GM21390 (cell line): ENCODE results near the gene NUDT13.
"Not testable (repeated sequence)": the region's sequence is repeated elsewhere in the genome, so short reads cannot be mapped to it uniquely, and the experiment has no call there.

Experiments
- ATAC-seq: cut with Tn5 transposase; IDR thresholded peaks from one replicate; pipeline ENCODE4 v1.9.1; 2021; ENCODE audit not compliant: unreplicated experiment

The NUDT13 gene

GRCh38 chr10:73097305-73097670 is 13.0 kb upstream of the NUDT13 start:
- ATAC-seq, result no peak

DNA sequence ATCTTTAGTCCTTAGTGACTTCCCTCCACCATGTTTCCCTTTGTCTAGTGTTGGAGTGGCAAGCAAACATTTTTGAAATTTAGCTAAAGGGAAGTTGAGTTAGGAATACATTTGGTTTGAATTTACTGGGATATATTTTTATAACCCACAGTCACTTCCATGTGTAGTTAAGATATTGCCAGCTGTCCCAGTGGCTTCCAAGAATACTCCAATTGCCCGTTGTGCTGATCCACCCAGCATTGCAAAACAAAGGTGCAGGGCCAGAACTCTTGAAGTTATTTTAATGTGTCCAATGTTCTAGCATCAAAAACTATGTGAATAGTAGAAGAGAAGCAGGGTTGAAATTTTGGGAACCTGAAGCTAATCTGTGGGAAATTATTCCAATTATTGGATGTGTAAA is 11.1 kb upstream of the NUDT13 start:
- ATAC-seq, result no peak

GRCh38 chr10:73106301-73106700 is 4.0 kb upstream of the NUDT13 start:
- no peak for ATAC-seq

- not testable (repeated sequence) for ATAC-seq
Observed at GRCh38 chr10:73109248-73109652, 1.0 kb upstream of the NUDT13 start.

GRCh38 chr10:73112032-73112431 is 1.8 kb downstream of the NUDT13 start:
- not testable (repeated sequence) for ATAC-seq

GRCh38 chr10:73113551-73113950 is 3.3 kb downstream of the NUDT13 start:
- ATAC-seq, result no peak

DNA sequence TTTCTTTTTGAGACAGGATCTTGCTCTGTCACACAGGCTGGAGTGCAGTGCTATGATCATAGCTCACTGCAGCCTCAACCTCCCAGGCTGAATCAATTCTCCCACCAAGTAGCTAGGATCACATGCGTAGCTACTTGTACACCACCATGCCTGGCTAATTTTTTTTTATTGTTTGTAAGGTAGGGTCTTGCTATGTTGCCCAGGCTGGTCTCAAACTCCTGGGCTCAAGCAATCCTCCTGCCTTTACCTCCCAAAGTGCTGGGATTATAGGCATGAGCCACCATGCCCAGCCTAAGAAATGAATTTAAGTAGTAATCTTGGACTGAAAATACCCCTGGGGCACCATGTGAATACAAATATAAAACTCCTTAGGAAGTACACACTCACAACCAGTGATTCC is 5.8 kb downstream of the NUDT13 start:
- no peak for ATAC-seq

DNA sequence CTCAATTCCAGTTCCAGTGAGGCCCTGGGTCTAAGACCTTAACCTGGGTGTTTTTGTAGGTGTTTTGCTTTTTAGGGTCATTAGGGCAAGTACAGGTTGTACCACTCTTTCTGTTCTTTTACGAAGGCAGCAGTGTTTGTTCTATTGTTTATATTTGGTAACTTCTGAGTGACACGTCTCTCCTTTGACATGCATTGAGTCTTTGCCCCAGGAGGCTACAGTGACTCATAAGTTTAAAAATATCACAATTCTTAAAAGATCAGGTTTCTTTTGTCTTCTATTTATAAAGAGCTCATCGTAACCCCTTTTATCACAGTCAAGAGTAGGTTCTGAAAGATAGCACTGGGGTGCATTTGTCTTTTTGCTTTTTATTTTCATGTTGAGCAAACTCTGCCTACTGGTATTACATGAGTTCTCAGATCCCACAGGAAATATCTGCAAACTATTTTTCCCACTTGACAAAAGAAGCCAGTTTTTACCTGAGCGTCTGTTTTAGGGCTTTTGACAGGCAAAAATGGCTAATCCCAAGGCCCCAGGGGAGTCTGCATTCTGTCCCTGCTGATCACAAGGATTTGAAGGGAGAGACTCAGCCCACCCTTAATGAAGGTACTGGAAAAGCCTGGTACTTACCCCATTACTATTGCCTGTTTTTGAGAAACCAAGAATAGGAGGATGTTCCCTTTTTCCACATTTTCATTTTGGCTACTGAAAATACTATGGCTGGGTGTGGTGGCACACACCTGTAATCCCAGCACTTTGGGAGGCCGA is 7.9 kb downstream of the NUDT13 start:
- peak; percentile 89 for ATAC-seq

- ATAC-seq, result no peak
Observed at GRCh38 chr10:73119457-73119856, 9.2 kb downstream of the NUDT13 start.

DNA sequence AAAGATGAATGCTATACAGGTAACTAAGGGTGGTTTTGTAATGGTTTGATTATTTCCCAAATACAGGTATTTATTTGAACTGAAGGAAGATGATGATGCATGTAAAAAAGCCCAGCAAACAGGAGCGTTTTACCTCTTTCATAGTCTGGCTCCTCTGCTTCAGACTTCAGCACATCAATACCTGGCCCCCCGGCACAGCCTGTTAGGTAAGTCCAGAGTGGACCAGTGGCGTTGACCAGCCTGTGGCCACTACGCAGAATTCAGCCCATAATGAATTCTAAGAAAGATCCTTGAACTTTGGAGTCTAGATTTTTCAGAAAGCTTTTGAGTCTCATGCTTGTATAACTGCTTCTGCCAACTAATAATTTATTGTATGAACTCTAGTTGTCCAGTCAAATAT is 9.7 kb downstream of the NUDT13 start:
- no peak for ATAC-seq

DNA sequence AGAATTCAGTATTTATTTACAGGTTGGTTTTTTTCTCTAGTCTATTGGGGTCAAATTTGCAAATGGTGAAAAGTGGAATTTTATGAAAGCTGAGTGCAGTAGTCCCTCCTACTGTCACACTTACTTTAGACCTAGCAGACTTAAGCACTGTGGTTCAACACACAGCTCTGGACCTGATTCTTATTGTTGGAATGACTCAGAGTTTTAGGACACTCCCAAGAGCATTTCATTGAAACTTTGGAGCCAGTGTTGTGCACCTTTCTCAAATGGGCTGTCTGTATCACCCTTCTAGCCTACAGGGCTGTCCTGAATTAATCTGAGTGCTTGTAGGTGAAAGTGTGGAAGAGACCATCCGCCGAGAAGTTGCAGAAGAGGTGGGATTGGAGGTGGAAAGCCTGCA is 16.1 kb downstream of the NUDT13 start:
- ATAC-seq, result no peak

- ATAC-seq, result no peak
Observed at GRCh38 chr10:73131301-73131700, 21.0 kb downstream of the NUDT13 start.

- no peak for ATAC-seq
Observed at GRCh38 chr10:73131913-73132686, 21.8 kb downstream of the NUDT13 start.

DNA sequence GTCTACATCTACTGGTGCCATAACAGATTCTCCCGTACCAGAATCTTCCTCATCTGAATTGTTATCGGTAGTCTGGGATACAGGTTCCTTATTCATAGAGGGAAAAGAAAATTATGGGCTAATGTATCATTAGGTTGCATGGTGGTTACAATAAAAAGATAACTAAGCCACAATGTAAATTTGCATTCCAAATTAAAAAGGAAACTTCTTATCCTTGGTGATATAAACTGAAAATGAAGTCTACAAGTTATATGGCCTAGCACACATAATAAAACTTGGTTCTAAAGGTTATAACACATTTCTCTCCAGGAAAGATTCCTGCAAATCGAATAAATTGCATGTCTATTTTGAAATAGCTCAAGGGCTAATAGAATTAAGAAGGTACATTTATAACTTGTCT is 24.5 kb downstream of the NUDT13 start:
- no peak for ATAC-seq

GRCh38 chr10:73136627-73137026 is 26.4 kb downstream of the NUDT13 start:
- ATAC-seq, result no peak

GRCh38 chr10:73139251-73139650 is 29.0 kb downstream of the NUDT13 start:
- ATAC-seq, result no peak

DNA sequence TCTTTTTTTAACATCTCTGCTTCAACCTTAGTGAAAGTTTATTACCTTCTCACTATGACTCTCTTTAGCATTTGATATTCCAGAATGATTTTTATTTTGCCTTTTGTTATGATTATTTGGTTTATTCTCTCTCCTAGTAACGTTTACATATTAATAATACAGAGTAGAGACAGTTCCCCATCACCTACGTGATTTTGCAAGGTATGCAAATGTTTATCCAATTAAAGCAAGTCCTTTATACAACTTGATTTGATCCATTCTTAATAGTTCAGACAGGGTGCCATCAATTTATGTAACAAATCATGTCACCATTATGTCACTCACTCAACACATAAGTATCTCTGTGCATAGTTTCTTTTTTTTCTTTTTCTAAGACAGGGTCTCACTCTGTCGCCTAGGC is 31.3 kb downstream of the NUDT13 start:
- no peak for ATAC-seq

GRCh38 chr10:73150633-73151413 is 40.6 kb downstream of the NUDT13 start:
- ATAC-seq, result not testable (repeated sequence)

DNA sequence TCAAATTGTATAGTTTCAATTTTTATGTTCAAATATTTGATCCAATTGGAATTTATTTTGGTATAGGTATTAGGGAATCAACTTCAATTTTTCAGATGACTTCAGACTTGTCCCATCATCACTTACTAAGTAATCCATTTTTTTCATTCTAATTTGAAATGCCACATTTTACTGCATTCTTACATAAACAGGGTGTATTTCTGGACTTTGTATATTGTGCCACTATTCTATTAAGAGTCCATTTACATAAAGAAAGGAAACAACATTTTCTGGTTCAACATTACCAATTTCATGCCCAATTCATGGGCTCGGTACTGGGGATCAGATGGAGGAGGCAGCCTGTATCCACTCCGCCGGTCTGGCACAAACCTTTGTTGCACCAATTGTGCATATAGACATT is 41.8 kb downstream of the NUDT13 start:
- ATAC-seq, result no peak

GRCh38 chr10:73156054-73156453 is 45.8 kb downstream of the NUDT13 start:
- no peak for ATAC-seq

DNA sequence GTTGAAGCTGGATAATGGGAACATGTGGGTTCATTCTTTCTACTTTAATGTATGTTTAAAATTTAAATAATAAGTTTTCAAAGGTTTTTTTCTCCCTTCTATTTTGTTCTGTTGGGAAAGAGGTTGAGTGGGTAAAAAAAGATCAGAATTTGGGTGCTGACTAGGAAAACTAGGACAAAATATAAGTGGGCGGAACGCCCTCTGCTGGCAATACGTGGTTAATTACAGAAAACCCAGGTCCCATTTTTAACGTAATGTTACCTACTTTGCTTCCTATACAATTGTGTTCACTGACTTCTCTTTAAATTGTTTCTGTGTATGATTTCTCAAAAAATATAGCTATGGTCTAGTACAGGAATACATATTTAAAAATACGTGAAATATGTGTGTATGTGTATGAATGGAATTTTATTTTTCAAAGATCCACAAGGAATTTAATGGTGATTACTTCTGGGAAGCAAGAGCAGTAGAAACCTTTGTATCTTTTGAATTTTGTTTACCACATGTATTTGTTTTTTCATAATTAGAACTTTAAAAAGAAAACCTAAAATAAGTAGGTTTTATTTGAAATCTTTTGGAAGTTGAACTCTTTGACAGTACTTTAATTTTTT is 48.9 kb downstream of the NUDT13 start:
- no peak for ATAC-seq
